Progenitor cell of endocrine pancreas (in vitro differentiated cells): ENCODE results near the gene SLC43A3. TPM values are rescaled to one million over a fixed set of nuclear protein-coding genes. Genes with fewer than 3 reads are reported as not detected.
"Not testable (repeated sequence)": the region's sequence is repeated elsewhere in the genome, so short reads cannot be mapped to it uniquely, and the experiment has no call there.

Experiments used
- DNase-seq: peaks from one replicate; pipeline ENCODE4 v3.0.0; 2021; ENCODE audit warnings: low spot score; ENCODE audit not compliant: unreplicated experiment
- H3K27ac Mint-ChIP-seq: 2 replicates; pipeline ENCODE4 v1.8.0; 2021; ENCODE audit warnings: mild to moderate bottlenecking, moderate library complexity, mixed read lengths
- H3K27me3 Mint-ChIP-seq: 2 replicates; pipeline ENCODE4 v1.8.0; 2021; ENCODE audit warnings: mixed read lengths
- H3K36me3 Mint-ChIP-seq: 2 replicates; pipeline ENCODE4 v1.8.0; 2022; ENCODE audit warnings: mixed read lengths; ENCODE audit not compliant: insufficient read depth
- H3K4me1 Mint-ChIP-seq: 2 replicates; pipeline ENCODE4 v1.8.0; 2021; ENCODE audit warnings: low read depth, mixed read lengths
- H3K4me3 Mint-ChIP-seq: 2 replicates; pipeline ENCODE4 v1.8.0; 2021; ENCODE audit warnings: low read depth, mild to moderate bottlenecking, moderate library complexity, mixed read lengths
- H3K9me3 Mint-ChIP-seq: 2 replicates; pipeline ENCODE4 v1.8.0; 2021; ENCODE audit warnings: low read depth, mixed read lengths
- CTCF ChIP-seq: fragments of 200-600 bp; sonication (generic); IDR thresholded peaks from one replicate; pipeline ENCODE4 v1.5.0; 2021; ENCODE audit warnings: antibody characterized with exemption, mild to moderate bottlenecking; ENCODE audit not compliant: unreplicated experiment
- total RNA-seq: library from RNA; stranded (reverse); gene quantifications from 2 replicates; pipeline ENCODE4 v1.2.1, GENCODE V29; 2021

SLC43A3 gene
- total RNA-seq, 1 donor from 2014 or later = 24.6 TPM

GRCh38 chr11:57407941-57408475, 18.9 kb downstream of the SLC43A3 start:
- Mint-ChIP-seq H3K27ac (no peak overlapping the region), H3K4me1 (no peaks in the 10 kb centered on the region), H3K27me3 (no peaks in the 10 kb centered on the region), H3K36me3 (peaks cover 6% of the 10 kb centered on the region), H3K4me3 (no peak overlapping the region), H3K9me3 (no peaks in the 10 kb centered on the region)
- no peak for TF ChIP-seq CTCF
- no peak for DNase-seq

GRCh38 chr11:57407010-57407920, 19.7 kb downstream of the SLC43A3 start:
- no peak for TF ChIP-seq CTCF
- Mint-ChIP-seq H3K27me3 (no peaks in the 10 kb centered on the region), H3K4me1 (no peaks in the 10 kb centered on the region), H3K4me3 (no peak overlapping the region), H3K36me3 (peaks cover 6% of the 10 kb centered on the region), H3K27ac (no peak overlapping the region), H3K9me3 (no peaks in the 10 kb centered on the region)
- no peak for DNase-seq

- Mint-ChIP-seq H3K27ac (no peak overlapping the region), H3K9me3 (no peaks in the 10 kb centered on the region), H3K27me3 (no peaks in the 10 kb centered on the region), H3K36me3 (peaks cover 6% of the 10 kb centered on the region), H3K4me1 (no peaks in the 10 kb centered on the region), H3K4me3 (no peak overlapping the region)
- TF ChIP-seq CTCF = no peak
- DNase-seq = no peak
Observed at GRCh38 chr11:57406337-57406904, 20.5 kb downstream of the SLC43A3 start.

- Mint-ChIP-seq H3K9me3 (no peaks in the 10 kb centered on the region), H3K27ac (no peak overlapping the region), H3K36me3 (peaks cover 3% of the 10 kb centered on the region), H3K4me1 (no peaks in the 10 kb centered on the region), H3K27me3 (no peaks in the 10 kb centered on the region), H3K4me3 (no peak overlapping the region)
- TF ChIP-seq CTCF = no peak
- no peak for DNase-seq
Observed at GRCh38 chr11:57405271-57405860, 21.6 kb downstream of the SLC43A3 start.

GRCh38 chr11:57403802-57404147, 23.1 kb downstream of the SLC43A3 start:
- no peaks in the 10 kb centered on the region for H3K36me3 Mint-ChIP-seq
- peak overlapping the region; percentile 56 for H3K27ac Mint-ChIP-seq
- H3K4me3 Mint-ChIP-seq = no peak overlapping the region
- no peaks in the 10 kb centered on the region for H3K9me3 Mint-ChIP-seq
- no peak for DNase-seq
- H3K27me3 Mint-ChIP-seq = no peaks in the 10 kb centered on the region
- no peaks in the 10 kb centered on the region for H3K4me1 Mint-ChIP-seq
- TF ChIP-seq CTCF = no peak

GRCh38 chr11:57403003-57403801, 23.7 kb downstream of the SLC43A3 start:
- not testable (repeated sequence) for H3K36me3 Mint-ChIP-seq, H3K4me1 Mint-ChIP-seq, H3K9me3 Mint-ChIP-seq, H3K27ac Mint-ChIP-seq, H3K27me3 Mint-ChIP-seq, DNase-seq, H3K4me3 Mint-ChIP-seq
